GM12872 (cell line): Measurements from ENCODE around the gene GPR171.

Experiments
- CTCF ChIP-seq: IDR thresholded peaks from 3 replicates; pipeline ENCODE4 v1.5.1; 2011; ENCODE audit warnings: low read depth, mild to moderate bottlenecking, low read length, moderate library complexity; ENCODE audit not compliant: insufficient read depth

The GPR171 gene

GRCh38 chr3:151152455-151153079 lies 50.4 kb downstream of the GPR171 start:
- TF ChIP-seq CTCF: no peak
